HG02642 (cell line): ENCODE results near the gene STRBP.

Experiments
- ATAC-seq: cut with Tn5 transposase; IDR thresholded peaks from one replicate; pipeline ENCODE4 v1.9.1; 2021; ENCODE audit warnings: mild to moderate bottlenecking; ENCODE audit not compliant: unreplicated experiment, poor library complexity

STRBP gene

GRCh38 chr9:123083680-123084079 is 184.7 kb downstream of the STRBP start:
- ATAC-seq: no peak

DNA sequence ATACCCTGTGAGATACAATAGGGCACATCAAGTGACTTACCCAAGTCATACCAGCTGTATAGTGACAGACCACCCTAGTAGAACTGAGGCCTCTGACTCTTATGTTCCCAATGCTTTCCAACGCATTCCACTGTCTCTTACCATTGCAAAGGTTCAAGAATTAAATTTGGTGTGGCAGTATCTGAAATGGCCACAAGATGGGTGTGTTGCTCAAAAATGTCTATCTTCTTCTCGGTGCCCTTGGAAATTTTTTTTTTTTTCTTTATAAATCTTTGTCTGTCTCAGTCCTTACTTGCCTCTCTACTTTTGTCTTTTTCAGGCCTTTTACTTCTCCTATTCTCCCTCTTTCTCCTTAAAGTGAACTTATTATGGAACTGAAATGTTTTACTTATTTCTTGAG is 186.6 kb downstream of the STRBP start:
- ATAC-seq: no peak

DNA sequence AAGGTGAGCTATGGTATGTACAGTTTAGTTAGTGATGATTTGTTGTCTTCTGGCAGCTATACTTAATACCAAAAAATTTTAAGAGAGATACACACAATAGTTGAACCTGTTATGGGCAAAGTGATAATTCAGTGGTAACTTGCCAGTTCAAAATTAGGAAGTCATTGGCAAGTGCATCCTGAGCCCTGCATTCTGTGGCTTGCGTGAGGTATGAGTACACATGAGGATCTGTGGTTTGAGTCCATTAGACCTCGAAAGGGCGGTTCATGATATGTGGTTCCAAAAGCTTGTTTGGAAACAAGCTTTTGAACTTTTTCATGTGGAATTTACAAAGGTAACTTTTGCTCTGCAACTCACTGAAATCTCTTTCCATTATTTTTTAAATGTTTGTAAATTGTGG is 187.9 kb downstream of the STRBP start:
- ATAC-seq: no peak

DNA sequence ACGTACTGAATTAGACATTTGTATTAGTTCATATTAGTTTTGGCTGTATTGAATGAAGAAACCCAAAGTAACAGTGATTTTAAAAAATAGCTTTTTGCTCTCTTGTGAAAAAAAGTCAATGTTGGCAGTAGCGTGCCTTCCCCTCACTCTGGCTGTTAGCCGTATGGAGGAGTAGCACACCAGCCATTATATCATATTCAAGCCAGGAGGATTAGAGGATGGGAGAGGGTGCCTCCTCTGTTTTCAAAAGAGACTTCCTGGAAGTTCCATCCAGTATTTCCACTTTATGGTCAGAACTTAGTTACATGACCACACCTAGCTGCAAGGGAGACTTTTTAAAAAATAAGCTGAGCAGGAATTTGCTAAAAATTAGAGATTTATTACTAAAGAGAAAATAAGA is 193.8 kb downstream of the STRBP start:
- no peak for ATAC-seq

- ATAC-seq: no peak
These were observed 194.4 kb downstream of the STRBP start for GRCh38 chr9:123073991-123074422.

GRCh38 chr9:123073441-123073840 is 194.9 kb downstream of the STRBP start:
- ATAC-seq: no peak

- ATAC-seq: no peak
These were observed 195.9 kb downstream of the STRBP start for GRCh38 chr9:123072407-123072995.
